Left lung (tissue), 10 donors: ENCODE measurements around the gene PTPRM. TPM values are rescaled to one million over a fixed set of nuclear protein-coding genes. Genes with fewer than 3 reads are reported as not detected.
A peak's percentile ranks its signal among the peaks of the same experiment; 100 is the strongest.

ENCODE experiments used
- ATAC-seq: fragments of 200-7000 bp; cut with Tn5 transposase; one replicate; pipeline ENCODE4 v1.9.1; 2020; ENCODE audit warnings: moderate library complexity
- DNase-seq, 4 donors: peaks; one replicate each; pipeline ENCODE4 v3.0.0-alpha.2; 2013 to 2020
- H3K27ac ChIP-seq, 2 donors: fragments of 200-600 bp; sonication (generic) in 1 of 2; one replicate each; pipeline versions ENCODE4 v1.5.0 to v1.8.0; 2020 to 2021
- H3K27me3 ChIP-seq, 2 donors: fragments of 200-600 bp; sonication (generic) in 1 of 2; one replicate each; pipeline versions ENCODE4 v1.5.0 to v1.8.0; 2020 to 2021
- H3K36me3 ChIP-seq, 2 donors: fragments of 200-600 bp; sonication (generic) in 1 of 2; one replicate each; pipeline versions ENCODE4 v1.5.0 to v1.8.0; 2020 to 2021
- H3K4me1 ChIP-seq, 2 donors: fragments of 200-600 bp; one replicate each; pipeline ENCODE4 v1.8.0; 2021
- H3K4me3 ChIP-seq, 2 donors: fragments of 200-600 bp; sonication (generic) in 1 of 2; one replicate each; pipeline versions ENCODE4 v1.5.0 to v1.8.0; 2020 to 2021; ENCODE audit warnings: mild to moderate bottlenecking in 1 of 2
- H3K9me3 ChIP-seq, 2 donors: fragments of 200-600 bp; sonication (generic) in 1 of 2; one replicate each; pipeline versions ENCODE4 v1.5.0 to v1.8.0; 2020 to 2021
- intact Hi-C, 2 donors: fragments of 100-400 bp; cut with DNase I; formaldehyde crosslinking; loops; one replicate each; pipeline versions ENCODE4 v1.11.2 to v1.14.2; 2022
- polyA plus RNA-seq, 6 donors: library from polyadenylated mRNA; unstranded; fragments of 120-200 nt; gene quantifications; one replicate each; pipeline ENCODE4 v1.2.1, GENCODE V29; 2013; ENCODE audit not compliant: insufficient read length in 6 of 6
- total RNA-seq, 2 donors: library from RNA; stranded (reverse); fragmentation: NEBNext Ultra II Directional; extraction: Animal tissue kit (Norgen Biotek cat#: 25700); gene quantifications; one replicate each; pipeline ENCODE4 v1.2.1, GENCODE V29; 2021
- TF ChIP-seq, protein P1 (sequence below), 2 donors: fragments of 200-600 bp; sonication (generic) in 1 of 2; IDR thresholded peaks; one replicate each; pipeline versions ENCODE4 v1.5.0 to v1.8.0; 2021; ENCODE audit warnings: antibody characterized with exemption in 2 of 2
- donor health status: DM: no; HTN: yes; CAD: no.
- donor health status: DM: no; HTN: no; CAD: no.

The PTPRM gene
- total and polyA plus RNA-seq, 8 donors: 76.4 to 99.6 (median 90.1) TPM

- Histone ChIP-seq H3K4me3 (no peak overlapping the region), H3K27ac (no peak overlapping the region), H3K9me3 (no peaks in the 10 kb centered on the region), H3K4me1 (peaks cover 6 to 10% of the 10 kb centered on the region in 2 donors), H3K27me3 (no peaks in the 10 kb centered on the region), H3K36me3 (no peaks in the 10 kb centered on the region)
- TF ChIP-seq, protein P1, sequence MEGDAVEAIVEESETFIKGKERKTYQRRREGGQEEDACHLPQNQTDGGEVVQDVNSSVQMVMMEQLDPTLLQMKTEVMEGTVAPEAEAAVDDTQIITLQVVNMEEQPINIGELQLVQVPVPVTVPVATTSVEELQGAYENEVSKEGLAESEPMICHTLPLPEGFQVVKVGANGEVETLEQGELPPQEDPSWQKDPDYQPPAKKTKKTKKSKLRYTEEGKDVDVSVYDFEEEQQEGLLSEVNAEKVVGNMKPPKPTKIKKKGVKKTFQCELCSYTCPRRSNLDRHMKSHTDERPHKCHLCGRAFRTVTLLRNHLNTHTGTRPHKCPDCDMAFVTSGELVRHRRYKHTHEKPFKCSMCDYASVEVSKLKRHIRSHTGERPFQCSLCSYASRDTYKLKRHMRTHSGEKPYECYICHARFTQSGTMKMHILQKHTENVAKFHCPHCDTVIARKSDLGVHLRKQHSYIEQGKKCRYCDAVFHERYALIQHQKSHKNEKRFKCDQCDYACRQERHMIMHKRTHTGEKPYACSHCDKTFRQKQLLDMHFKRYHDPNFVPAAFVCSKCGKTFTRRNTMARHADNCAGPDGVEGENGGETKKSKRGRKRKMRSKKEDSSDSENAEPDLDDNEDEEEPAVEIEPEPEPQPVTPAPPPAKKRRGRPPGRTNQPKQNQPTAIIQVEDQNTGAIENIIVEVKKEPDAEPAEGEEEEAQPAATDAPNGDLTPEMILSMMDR (IDR thresholded peaks at IDR 0.05): no peak
- DNase-seq (no peak), ATAC-seq (no peak)
- intact Hi-C loops: no loop called here
Measured at GRCh38 chr18:7579176-7579917, 12.2 kb downstream of the PTPRM start.

- no peaks in the 10 kb centered on the region for H3K27me3 ChIP-seq
- intact Hi-C loops: no loop called here
- H3K4me1 ChIP-seq: peaks cover 10 to 13% of the 10 kb centered on the region in 2 donors
- H3K9me3 ChIP-seq: no peaks in the 10 kb centered on the region
- H3K36me3 ChIP-seq: no peaks in the 10 kb centered on the region
- DNase-seq (no peak), ATAC-seq (no peak)
- no peak overlapping the region for H3K27ac ChIP-seq
- TF ChIP-seq, protein P1 (IDR thresholded peaks at IDR 0.05): no peak
- no peak overlapping the region for H3K4me3 ChIP-seq
Measured at GRCh38 chr18:7579918-7580542, 12.9 kb downstream of the PTPRM start.

DNA sequence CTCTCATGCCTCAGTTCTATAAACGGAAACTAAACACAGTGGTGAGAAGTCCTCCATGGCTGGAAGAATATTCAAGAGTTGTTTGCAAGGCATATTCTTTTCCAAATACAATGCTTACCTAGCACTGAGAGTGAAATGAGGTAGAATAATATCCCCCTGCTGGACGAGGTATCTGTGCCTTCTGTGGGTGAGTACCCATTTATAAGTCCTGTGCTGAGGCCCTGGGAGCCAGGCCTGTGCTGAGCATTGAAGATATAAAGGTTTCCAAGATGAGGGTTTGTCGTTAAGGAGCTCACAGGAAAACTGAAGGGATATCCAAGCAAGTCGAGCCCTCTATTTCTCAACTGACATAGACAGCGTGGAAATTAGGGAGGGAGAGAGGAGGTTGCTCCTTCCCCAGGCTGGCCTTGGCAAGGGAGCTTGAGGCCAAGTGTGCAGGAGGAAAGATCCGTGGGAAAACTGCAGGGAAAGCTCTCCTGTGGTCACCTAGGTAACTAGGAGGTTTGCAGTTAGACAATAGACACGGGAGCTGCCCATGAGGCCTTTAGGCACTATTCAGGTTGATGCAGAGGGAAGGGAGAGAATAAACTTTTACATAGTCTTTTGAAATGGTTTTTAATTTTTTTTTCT is 17.6 kb downstream of the PTPRM start:
- DNase-seq: no peak

DNA sequence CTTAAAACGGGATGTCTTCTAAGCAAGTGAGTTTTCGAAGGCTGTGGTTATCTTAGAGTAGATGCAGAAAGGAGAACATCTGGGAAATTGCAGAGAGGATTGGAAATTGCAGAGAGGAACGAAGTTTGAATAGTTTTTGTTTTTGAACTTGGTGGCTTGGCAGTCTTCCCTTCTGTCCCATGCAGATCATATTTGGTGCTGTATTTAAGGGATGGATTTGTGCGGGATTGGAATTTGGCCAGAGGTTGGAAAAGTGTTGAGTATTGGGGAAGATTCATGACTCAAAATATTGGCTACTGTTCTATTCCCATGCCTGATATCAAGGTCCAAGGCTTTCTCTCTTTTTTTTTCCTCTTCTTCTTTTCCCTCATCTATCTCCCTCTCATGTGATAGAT is 18.2 kb downstream of the PTPRM start:
- intact Hi-C loops: no loop called here
- no peaks in the 10 kb centered on the region for H3K36me3 ChIP-seq
- H3K4me1 ChIP-seq: peaks cover 0 to 7% of the 10 kb centered on the region in 2 donors
- no peaks in the 10 kb centered on the region for H3K9me3 ChIP-seq
- H3K4me3 ChIP-seq: no peak overlapping the region
- H3K27me3 ChIP-seq: no peaks in the 10 kb centered on the region
- ATAC-seq (no peak), DNase-seq (no peak)
- no peak overlapping the region for H3K27ac ChIP-seq
- TF ChIP-seq, protein P1 (IDR thresholded peaks at IDR 0.05): no peak

More for the DNA sequence above, 17.6 kb downstream of the PTPRM start:
- Histone ChIP-seq H3K9me3 (no peaks in the 10 kb centered on the region), H3K4me3 (no peak overlapping the region), H3K4me1 (peaks cover 0 to 7% of the 10 kb centered on the region in 2 donors), H3K27me3 (no peaks in the 10 kb centered on the region), H3K27ac (peak overlapping the region in 1 of 2 donors; percentile 6), H3K36me3 (no peaks in the 10 kb centered on the region)
- TF ChIP-seq, protein P1 (IDR thresholded peaks at IDR 0.05): no peak
- intact Hi-C loops: no loop called here
- no peak for ATAC-seq

GRCh38 chr18:7586379-7586778 is 19.3 kb downstream of the PTPRM start:
- H3K4me1 ChIP-seq: peaks cover 7 to 8% of the 10 kb centered on the region in 2 donors
- no peak for ATAC-seq
- no peak for DNase-seq
- H3K9me3 ChIP-seq: no peaks in the 10 kb centered on the region
- H3K27me3 ChIP-seq: no peaks in the 10 kb centered on the region
- intact Hi-C loops: no loop called here
- H3K27ac ChIP-seq: no peak overlapping the region
- no peaks in the 10 kb centered on the region for H3K36me3 ChIP-seq
- TF ChIP-seq, protein P1 (IDR thresholded peaks at IDR 0.05): no peak
- H3K4me3 ChIP-seq: no peak overlapping the region
